CD14-positive monocyte (primary cell): ENCODE measurements around the gene KRTAP5-5. TPM values are rescaled to one million over a fixed set of nuclear protein-coding genes. Genes with fewer than 3 reads are reported as not detected.
"Not testable (repeated sequence)": the region's sequence is repeated elsewhere in the genome, so short reads cannot be mapped to it uniquely, and the experiment has no call there.

Source experiments
- DNase-seq, 3 donors: peaks; one replicate each; pipeline ENCODE4 v3.0.0-alpha.2; 2011 to 2022
- H2AFZ ChIP-seq: 2 replicates; pipeline ENCODE4 v1.6.0; 2012; ENCODE audit warnings: mild to moderate bottlenecking, low read depth, low read length, inconsistent platforms; ENCODE audit not compliant: insufficient read depth, poor library complexity, severe bottlenecking
- H3K27ac ChIP-seq, 2 donors: 1 replicate in 1 of 2; 2 replicates in 1 of 2; pipeline ENCODE4 v1.5.1; 2012 to 2013; ENCODE audit warnings: low read length in 2 of 2, control low read depth in 1 of 2, inconsistent platforms in 1 of 2, low read depth in 1 of 2, mild to moderate bottlenecking in 1 of 2
- H3K27me3 ChIP-seq, 2 donors: one replicate each; pipeline versions ENCODE4 v1.6.0 to v1.6.1; 2011 to 2013; ENCODE audit warnings: low read length in 2 of 2; ENCODE audit not compliant: control insufficient read depth in 2 of 2, insufficient read depth in 2 of 2
- H3K36me3 ChIP-seq, 2 donors: replicated peaks in 1 of 2; 1 replicate in 1 of 2; 2 replicates in 1 of 2; pipeline versions ENCODE4 v1.5.1 to v1.6.1; 2012 to 2013; ENCODE audit warnings: low read length in 2 of 2, control low read depth in 1 of 2, inconsistent platforms in 1 of 2, mild to moderate bottlenecking in 1 of 2; ENCODE audit not compliant: insufficient read depth in 2 of 2, control insufficient read depth in 1 of 2
- H3K4me1 ChIP-seq, 2 donors: 1 replicate in 1 of 2; 2 replicates in 1 of 2; pipeline versions ENCODE4 v1.5.1 to v1.6.1; 2012 to 2013; ENCODE audit warnings: low read length in 2 of 2, control low read depth in 1 of 2, inconsistent platforms in 1 of 2, mild to moderate bottlenecking in 1 of 2, moderate library complexity in 1 of 2; ENCODE audit not compliant: insufficient read depth in 2 of 2, control insufficient read depth in 1 of 2
- H3K4me2 ChIP-seq: replicated peaks from 2 replicates; pipeline ENCODE3; 2012; ENCODE audit warnings: low read length, moderate library complexity, mild to moderate bottlenecking; ENCODE audit not compliant: poor library complexity, severe bottlenecking; ENCODE audit errors: extremely low read depth
- H3K4me3 ChIP-seq, 3 experiments: fragments of 200-600 bp in 1 of 3; sonication (generic) in 1 of 3; replicated peaks in 1 of 3; 1 replicate in 2 of 3; 2 replicates in 1 of 3; pipeline ENCODE4 v1.5.1; 2011 to 2013; ENCODE audit warnings: low read length in 3 of 3, mild to moderate bottlenecking in 3 of 3, control low read depth in 2 of 3, low read depth in 2 of 3, inconsistent platforms in 1 of 3, moderate library complexity in 1 of 3
- H3K79me2 ChIP-seq: 2 replicates; pipeline ENCODE4 v1.6.0; 2012; ENCODE audit warnings: mild to moderate bottlenecking, control low read depth, inconsistent platforms, low read length, moderate library complexity; ENCODE audit not compliant: insufficient read depth
- H3K9ac ChIP-seq: 2 replicates; pipeline ENCODE4 v1.6.0; 2017; ENCODE audit warnings: low read length, mild to moderate bottlenecking; ENCODE audit not compliant: insufficient read depth, poor library complexity, severe bottlenecking
- H3K9me3 ChIP-seq, 2 donors: replicated peaks in 1 of 2; 1 replicate in 1 of 2; 2 replicates in 1 of 2; pipeline versions ENCODE4 v1.5.1 to v1.6.1; 2012 to 2013; ENCODE audit warnings: low read length in 2 of 2, control low read depth in 1 of 2; ENCODE audit not compliant: control insufficient read depth in 1 of 2, insufficient read depth in 1 of 2
- H4K20me1 ChIP-seq: 2 replicates; pipeline ENCODE4 v1.6.0; 2012; ENCODE audit warnings: mild to moderate bottlenecking, low read length, control low read depth, moderate library complexity; ENCODE audit not compliant: insufficient read depth
- H3K27ac Mint-ChIP-seq, 7 donors: one replicate each; pipeline ENCODE4 v1.8.0; 2020; ENCODE audit warnings: mild to moderate bottlenecking in 7 of 7, mixed read lengths in 7 of 7, moderate library complexity in 6 of 7, inconsistent platforms in 2 of 7
- H3K27me3 Mint-ChIP-seq, 3 donors: one replicate each; pipeline ENCODE4 v1.8.0; 2021 to 2022; ENCODE audit warnings: low read depth in 3 of 3, mild to moderate bottlenecking in 3 of 3, mixed read lengths in 3 of 3, moderate library complexity in 3 of 3, inconsistent platforms in 1 of 3
- H3K36me3 Mint-ChIP-seq, 2 donors: one replicate each; pipeline ENCODE4 v1.8.0; 2020; ENCODE audit warnings: mixed read lengths in 2 of 2, inconsistent platforms in 1 of 2, mild to moderate bottlenecking in 1 of 2
- H3K4me1 Mint-ChIP-seq: one replicate; pipeline ENCODE4 v1.8.0; 2020; ENCODE audit warnings: mild to moderate bottlenecking, mixed read lengths
- H3K4me3 Mint-ChIP-seq, 2 donors: one replicate each; pipeline ENCODE4 v1.8.0; 2020; ENCODE audit warnings: mild to moderate bottlenecking in 2 of 2, mixed read lengths in 2 of 2, moderate library complexity in 1 of 2
- H3K9me3 Mint-ChIP-seq, 7 donors: one replicate each; pipeline ENCODE4 v1.8.0; 2020 to 2022; ENCODE audit warnings: mixed read lengths in 7 of 7, mild to moderate bottlenecking in 6 of 7, moderate library complexity in 6 of 7, inconsistent platforms in 2 of 7
- WGBS: methylation state at CpG from one replicate; pipeline ENCODE4 v1.1.5; 2013; ENCODE audit warnings: missing lambda C conversion rate; ENCODE audit not compliant: insufficient coverage; 5-methylcytosine and 5-hydroxymethylcytosine counted together
- intact Hi-C, 2 donors: fragments of 100-400 bp; cut with micrococcal nuclease; formaldehyde crosslinking; loops; one replicate each; pipeline versions ENCODE4 v1.15.0 to v1.15.1; 2023
- polyA plus RNA-seq, 3 donors: library from polyadenylated mRNA; depleted of rRNA in 1 of 3; unstranded in 2 of 3; stranded (reverse) in 1 of 3; fragments of 300-500 nt in 2 of 3; fragments of >200 nt in 1 of 3; fragmentation: Illumina TruSeq in 2 of 3; gene quantifications; 1 replicate in 2 of 3; 2 replicates in 1 of 3; pipeline ENCODE4 v1.2.3, GENCODE V29; 2012 to 2021
- TF ChIP-seq, protein P1 (sequence below): fragments of 200-600 bp; IDR thresholded peaks from one replicate; pipeline ENCODE4 v1.8.0; 2022; ENCODE audit warnings: antibody characterized with exemption, mild to moderate bottlenecking

The KRTAP5-5 gene
- polyA plus RNA-seq, 3 donors = not detected

DNA sequence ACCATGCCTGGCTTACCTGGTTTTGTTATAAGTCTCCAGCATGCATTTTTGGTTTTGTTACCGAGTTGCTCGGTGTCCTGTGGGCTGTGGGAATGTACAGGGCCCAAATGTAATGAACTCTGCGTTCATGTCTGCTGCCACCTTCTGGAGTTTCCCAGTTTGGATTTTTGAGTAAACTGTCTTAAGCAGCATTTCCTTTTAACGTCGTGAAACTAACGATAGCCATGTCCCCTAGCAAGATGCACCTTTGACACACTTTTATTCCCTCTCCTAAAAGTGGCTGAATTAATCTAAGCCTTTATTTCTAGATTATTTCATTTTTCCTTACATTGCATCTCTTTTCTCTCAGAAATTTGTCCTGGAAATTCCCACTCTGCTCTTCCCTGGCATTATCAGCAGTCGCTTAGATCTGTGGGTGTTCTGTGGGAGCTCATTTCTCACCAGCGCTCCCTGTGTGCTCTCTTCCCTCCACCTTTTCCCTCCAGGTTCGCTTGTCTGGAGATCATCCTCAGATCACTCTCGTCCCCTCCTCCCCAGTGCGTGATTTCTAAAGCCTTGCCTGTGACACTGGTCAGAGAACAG lies 33.5 kb upstream of the KRTAP5-5 start:
- intact Hi-C loops = not testable (repeated sequence)

GRCh38 chr11:1596576-1597121 lies 32.9 kb upstream of the KRTAP5-5 start:
- H4K20me1 ChIP-seq, H3K36me3 Mint-ChIP-seq, H3K9me3 ChIP-seq, H3K36me3 ChIP-seq, H3K79me2 ChIP-seq, H3K27ac ChIP-seq, H3K4me2 ChIP-seq, H3K4me1 ChIP-seq, H3K9me3 Mint-ChIP-seq, DNase-seq, H3K27ac Mint-ChIP-seq, H3K9ac ChIP-seq, intact Hi-C loops, H3K4me1 Mint-ChIP-seq, H2AFZ ChIP-seq, H3K4me3 ChIP-seq: not testable (repeated sequence)
- Mint-ChIP-seq H3K27me3 (peaks cover 60 to 83% (median 75%) of the 10 kb centered on the region in 3 donors), H3K4me3 (peak overlapping the region in 1 of 2 donors; percentile 52)
- WGBS = 86% methylated on average over 17 of the region's 19 CpGs
- peaks cover 5 to 31% of the 10 kb centered on the region in 2 donors for H3K27me3 ChIP-seq

More for the DNA sequence above, 33.5 kb upstream of the KRTAP5-5 start:
- not testable (repeated sequence) for H3K79me2 ChIP-seq, H3K9me3 ChIP-seq, H3K9ac ChIP-seq, H3K4me2 ChIP-seq, H3K9me3 Mint-ChIP-seq, H3K4me1 ChIP-seq, H3K4me1 Mint-ChIP-seq, DNase-seq, H3K27ac ChIP-seq, H3K4me3 ChIP-seq, H3K36me3 Mint-ChIP-seq, H3K36me3 ChIP-seq, H2AFZ ChIP-seq, H4K20me1 ChIP-seq
- Mint-ChIP-seq H3K4me3 (peak overlapping the region in 1 of 2 donors; percentile 52), H3K27ac (peak overlapping the region in 1 of 7 donors; percentile 43), H3K27me3 (peaks cover 62 to 80% (median 73%) of the 10 kb centered on the region in 3 donors)
- 87% methylated on average over 5 of the region's 11 CpGs for WGBS
- H3K27me3 ChIP-seq = peaks cover 5 to 33% of the 10 kb centered on the region in 2 donors
- TF ChIP-seq, protein P1, sequence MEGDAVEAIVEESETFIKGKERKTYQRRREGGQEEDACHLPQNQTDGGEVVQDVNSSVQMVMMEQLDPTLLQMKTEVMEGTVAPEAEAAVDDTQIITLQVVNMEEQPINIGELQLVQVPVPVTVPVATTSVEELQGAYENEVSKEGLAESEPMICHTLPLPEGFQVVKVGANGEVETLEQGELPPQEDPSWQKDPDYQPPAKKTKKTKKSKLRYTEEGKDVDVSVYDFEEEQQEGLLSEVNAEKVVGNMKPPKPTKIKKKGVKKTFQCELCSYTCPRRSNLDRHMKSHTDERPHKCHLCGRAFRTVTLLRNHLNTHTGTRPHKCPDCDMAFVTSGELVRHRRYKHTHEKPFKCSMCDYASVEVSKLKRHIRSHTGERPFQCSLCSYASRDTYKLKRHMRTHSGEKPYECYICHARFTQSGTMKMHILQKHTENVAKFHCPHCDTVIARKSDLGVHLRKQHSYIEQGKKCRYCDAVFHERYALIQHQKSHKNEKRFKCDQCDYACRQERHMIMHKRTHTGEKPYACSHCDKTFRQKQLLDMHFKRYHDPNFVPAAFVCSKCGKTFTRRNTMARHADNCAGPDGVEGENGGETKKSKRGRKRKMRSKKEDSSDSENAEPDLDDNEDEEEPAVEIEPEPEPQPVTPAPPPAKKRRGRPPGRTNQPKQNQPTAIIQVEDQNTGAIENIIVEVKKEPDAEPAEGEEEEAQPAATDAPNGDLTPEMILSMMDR = peak; percentile 10
